Raji (cell line): ENCODE measurements around the gene P2RX5.

Experiments used
- POLR2A ChIP-seq: IDR thresholded peaks from 2 replicates; pipeline ENCODE4 v1.6.1; 2011; ENCODE audit warnings: low read depth, low read length, control low read depth; ENCODE audit not compliant: insufficient read depth

The P2RX5 gene

DNA sequence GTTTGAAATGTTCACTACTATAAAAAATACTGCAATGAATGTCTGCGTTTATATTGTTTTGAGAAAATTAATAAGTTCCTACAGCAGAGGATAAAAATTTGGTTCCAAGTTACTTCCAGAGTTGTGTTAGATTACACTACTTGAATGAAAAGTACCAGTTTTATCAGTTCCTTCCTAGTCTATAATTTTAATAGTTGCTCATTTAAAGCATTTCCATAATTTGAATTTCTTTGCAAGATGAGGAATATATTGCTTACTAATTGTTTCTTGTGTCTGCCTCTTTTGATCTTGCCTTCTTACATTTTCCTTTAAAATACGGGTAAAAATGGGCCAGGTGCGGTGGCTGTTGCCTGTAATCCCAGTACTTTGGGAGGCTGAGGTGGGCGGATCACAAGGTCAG lies 23.4 kb downstream of the P2RX5 start:
- TF ChIP-seq POLR2A = no peak

DNA sequence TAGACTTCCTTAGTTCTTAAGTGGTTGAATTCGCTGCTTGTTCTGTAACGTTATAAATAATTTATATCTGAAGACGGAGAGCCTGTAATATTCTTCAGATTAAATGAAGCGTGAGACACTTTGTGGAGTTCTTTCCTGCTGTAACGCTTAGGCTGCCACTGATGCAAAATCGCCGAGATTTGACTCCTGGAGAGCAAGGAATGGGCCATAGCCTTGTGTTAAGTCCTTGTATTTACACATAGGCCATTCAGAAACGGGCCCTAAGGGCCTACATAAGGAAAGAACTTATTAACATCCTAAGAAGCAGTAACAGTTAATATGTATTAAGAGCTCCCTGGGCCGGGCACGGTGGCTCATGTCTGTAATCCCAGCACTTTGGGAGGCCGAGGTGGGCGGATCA lies 26.4 kb downstream of the P2RX5 start:
- no peak for TF ChIP-seq POLR2A

DNA sequence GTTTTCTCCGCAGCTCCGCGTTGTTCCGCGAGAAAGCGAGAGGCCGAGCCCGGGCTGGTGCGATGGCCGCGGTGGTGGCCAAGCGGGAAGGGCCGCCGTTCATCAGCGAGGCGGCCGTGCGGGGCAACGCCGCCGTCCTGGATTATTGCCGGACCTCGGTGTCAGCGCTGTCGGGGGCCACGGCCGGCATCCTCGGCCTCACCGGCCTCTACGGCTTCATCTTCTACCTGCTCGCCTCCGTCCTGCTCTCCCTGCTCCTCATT lies 26.9 kb downstream of the P2RX5 start:
- TF ChIP-seq POLR2A = no peak

DNA sequence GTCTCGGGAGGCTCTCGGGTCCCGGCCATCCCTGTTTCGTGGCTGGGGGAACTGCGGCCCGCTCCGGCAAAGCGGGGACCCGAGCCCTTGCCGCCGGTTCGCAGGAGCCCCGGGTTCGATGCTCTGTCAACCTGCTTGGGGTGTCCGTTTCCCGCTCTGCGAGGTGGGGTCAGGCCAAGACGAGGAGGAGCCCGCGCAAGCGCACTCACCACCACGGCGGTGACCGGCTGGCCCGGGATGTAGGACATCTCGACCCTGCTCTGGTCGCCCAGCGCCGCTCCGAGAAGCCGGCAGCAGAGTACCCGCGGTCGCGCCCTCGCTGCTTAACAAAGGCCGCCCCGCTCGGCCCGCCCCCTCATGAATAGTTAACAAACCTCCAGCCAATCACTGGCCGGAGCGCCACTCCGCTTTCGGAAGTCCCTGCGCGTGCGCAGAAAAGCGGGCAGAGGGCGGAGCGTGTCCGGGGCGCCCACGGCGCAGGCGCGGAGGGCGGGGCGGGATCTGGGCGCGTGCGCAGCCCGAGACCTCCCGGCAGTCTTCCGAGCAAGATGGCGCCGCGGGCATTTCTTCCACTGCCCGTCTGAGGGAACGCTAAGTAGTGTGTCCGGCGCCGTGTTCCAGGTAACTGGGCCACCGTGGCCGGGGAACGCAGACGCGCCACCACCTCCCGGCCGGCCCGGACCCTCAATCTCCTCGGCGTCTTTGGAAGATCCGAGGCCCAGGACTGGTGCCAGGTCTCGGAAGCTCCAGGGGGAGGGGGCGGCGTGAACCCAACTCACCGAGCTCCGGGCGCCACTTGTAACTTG lies 27.5 kb downstream of the P2RX5 start, which contains the start of the genes EMC6 and TAX1BP3:
TSS of gene EMC6 (plus strand) at position 534 of the 806 bp plus-strand sequence. CDS start 335 bp downstream, outside the sequence.
TSS of gene TAX1BP3 (minus strand) at position 300 of the 806 bp plus-strand sequence. CDS start at position 248, 52 bp downstream.
- peak; percentile 95 for TF ChIP-seq POLR2A

DNA sequence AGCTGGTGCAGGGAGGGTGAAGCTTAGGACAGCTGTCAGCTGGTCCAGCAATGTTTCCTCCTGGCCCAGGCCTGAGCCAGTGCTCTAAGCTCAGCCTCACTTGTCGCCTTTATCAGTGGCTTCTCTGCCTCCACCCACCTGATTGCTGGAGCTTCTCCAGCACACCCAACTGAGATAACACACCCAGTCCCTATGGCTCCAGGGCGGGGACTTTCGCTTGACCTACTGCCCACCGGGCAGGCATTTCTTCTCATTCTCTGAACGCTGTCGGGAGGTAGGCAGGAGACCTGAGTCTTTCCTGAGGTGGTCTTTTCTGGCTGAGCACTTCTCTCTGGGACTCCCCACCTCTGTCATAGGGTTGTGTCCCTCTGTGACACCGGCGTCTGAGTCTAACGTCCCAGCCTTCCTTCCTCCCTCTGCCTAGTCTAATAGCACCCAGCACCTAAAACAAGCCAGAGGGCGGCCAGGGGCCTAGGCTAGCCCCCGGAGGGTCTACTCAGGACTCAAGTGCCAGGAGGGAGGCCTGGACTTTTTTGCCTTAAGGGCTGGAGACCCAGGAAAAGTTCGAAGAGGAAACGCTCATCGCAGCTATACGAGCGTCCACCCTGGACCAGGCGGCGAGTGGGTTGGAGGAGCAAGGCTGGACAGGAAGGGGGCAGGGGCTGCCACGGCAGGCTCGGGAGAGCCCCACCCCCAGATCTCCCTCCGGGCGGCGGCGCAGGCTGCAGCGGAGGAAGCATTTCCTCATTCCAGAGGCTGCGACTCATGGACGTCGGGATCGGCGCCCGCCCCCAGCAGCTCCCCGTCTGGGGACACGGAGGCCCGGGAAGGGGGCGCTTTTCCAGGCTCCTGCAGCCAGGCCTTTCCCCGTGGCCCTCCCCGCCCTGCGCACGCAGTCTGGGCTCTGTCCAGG lies 28.3 kb downstream of the P2RX5 start:
- TF ChIP-seq POLR2A = no peak

DNA sequence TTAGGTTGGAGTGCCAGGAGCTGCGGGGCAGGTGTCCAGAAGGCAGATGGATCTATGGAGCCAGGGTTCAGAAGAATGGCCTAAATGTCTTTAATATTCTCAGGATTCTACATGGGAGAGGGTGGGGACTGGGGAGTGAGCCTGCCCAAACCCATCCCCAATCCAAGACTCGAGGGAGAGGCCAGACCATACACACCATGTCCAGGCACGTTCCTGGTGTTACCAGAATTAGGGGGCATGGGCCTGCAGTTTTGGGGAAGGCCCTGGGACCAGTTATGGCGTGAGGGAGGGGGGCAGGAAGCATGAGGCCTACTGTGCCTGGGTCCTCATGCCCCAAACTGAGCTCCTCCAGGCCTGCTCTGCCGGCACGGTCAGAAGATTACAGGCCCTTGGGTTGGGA lies 29.4 kb downstream of the P2RX5 start:
- TF ChIP-seq POLR2A = no peak

DNA sequence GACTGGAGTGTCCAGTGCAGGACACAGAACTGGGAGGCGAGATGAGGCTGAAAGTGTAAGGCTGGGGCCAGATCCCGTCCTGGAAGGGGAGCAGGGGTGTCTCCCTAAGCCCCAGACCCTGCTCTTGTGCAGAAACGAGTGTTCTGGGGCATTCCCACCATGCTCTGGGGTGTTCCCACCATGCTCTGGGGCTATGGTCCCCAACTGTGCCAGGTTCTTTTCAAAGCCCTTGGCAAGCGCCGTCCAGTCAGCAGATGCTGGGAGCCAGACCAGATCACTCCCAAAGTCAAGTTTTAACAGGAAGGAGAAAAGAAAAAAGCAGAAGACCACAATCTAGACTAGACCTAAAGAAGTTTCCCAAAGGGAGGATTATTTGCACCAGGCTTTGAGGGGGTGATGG lies 30.1 kb downstream of the P2RX5 start:
- no peak for TF ChIP-seq POLR2A

DNA sequence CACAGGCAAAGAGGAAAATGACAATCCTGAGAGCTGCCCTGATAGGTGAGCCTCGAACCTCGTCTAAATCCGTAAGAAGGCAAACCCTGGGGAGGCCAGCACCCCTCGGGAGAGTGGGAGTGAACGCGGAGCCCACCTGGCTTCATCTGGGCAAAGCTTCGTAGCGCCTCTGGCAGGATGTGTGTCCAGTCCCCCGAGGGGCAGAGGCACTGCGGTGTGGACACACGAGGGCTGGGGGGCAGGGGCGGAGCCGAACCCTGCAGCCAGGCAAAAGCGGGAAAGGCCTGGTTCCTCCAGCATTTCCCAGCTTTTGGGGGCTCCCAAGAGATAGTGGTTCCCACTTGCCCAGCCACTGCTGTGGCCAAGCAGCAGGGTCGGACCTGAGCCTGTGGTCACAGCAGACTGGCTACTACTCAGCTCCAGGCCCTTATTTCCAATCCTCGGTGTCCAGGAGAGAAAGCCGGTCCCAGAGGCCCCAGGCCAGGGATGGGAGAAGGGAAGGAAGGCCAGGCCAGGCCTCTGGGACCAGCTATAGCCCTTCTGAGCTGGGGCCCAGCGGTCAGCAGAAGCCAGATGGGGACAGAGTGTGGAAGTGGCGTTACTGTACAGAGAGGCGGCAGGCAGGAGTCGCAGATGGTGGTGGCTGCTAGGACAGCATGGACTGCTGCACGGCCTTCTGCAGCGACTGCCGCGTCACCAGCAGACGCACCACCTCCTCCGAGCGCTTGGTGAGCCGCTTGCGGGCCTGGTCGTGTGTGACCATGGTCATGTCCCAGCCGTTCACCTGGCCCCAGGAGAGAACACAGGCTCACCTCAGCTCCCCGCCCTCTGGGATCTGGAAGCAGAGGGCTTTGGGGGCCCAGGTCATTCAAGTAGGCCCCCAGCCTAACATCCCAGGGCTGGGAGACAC lies 32.6 kb downstream of the P2RX5 start:
- TF ChIP-seq POLR2A = no peak

DNA sequence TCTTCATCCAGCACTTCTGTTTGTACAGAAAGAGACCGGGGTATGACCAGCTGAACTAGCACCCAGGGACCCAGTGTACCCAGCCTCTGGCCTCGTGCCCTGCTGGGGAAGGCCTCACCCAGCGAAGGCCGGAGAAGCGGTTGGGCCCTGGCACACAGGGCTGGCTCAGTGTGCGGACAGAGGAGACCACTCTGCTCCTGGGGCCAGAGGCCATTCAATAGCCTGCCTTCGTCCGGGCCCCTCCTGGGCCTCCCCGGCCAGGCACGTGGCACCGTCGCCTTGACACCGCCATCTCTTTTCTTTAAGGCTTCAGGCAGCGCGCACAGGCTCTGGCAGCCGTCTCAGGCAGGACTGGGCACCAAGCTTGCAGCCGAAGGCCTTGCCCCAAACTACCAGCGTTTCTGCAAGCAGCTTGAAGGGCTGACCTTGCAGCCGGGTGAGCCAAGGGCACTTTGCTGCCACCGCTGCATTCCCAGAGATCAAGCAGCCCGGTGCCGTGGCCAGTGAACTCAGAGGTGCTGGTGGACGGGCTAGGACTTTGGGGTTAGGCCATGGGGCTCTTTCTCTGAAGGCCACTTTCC lies 35.6 kb downstream of the P2RX5 start:
- TF ChIP-seq POLR2A = no peak

DNA sequence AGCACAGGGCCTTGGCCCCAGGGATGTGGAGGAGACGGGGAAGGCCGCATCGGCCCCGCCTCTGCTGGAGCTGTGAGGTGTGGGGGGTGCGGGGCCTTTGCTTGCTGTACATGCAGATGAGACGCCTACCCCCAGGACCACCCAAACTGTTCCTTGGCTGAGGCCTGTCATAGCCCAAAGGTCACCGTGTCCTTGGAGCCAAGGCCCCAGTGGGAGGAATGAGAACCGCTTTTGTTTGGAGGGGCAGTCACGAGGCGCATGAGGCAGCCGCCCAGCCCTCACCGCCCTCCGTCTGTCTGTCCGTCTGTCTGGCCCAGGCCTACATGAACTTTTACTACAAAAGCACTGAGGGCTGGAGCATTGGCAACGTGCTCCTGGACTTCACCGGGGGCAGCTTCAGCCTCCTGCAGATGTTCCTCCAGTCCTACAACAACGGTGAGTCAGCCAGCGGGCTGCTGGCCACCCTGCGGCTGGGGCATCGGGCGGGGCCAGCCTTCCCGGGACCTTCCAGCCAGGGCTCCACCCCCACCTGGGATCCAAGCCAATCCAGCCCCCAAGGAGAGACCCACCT lies 36.3 kb downstream of the P2RX5 start:
- no peak for TF ChIP-seq POLR2A

DNA sequence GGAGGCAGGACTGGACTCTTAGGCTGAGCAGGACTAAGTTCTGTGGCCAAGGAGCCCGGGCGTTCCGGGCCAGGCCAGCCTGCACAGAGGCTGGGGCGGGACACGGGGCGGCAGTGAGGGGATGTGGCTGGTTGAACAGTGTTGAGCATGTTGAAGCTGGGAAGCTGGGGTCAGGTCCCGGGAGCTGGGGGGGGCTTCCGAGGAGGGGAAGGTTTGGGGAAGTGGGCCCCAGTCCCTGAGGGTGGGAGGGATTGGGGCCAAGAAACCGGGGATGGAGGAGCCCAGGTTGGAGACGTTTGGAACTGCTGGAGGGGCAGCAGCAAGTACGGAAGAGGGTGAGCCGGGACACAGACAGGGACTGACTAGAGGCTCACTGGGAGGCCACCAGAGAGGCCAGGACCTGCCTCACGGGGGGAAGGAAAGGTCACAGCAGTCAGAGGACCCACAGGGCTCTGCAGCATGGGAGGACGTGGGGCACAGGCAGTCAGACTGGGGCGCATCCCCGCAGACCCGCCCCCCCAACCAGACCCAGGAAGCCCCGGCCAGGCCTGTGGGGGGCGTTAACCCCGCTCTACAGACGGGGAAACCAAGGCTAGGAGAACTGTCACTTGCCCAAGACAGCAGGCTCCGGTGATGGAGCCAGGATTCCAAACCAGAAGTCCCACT lies 37.0 kb downstream of the P2RX5 start:
- no peak for TF ChIP-seq POLR2A

DNA sequence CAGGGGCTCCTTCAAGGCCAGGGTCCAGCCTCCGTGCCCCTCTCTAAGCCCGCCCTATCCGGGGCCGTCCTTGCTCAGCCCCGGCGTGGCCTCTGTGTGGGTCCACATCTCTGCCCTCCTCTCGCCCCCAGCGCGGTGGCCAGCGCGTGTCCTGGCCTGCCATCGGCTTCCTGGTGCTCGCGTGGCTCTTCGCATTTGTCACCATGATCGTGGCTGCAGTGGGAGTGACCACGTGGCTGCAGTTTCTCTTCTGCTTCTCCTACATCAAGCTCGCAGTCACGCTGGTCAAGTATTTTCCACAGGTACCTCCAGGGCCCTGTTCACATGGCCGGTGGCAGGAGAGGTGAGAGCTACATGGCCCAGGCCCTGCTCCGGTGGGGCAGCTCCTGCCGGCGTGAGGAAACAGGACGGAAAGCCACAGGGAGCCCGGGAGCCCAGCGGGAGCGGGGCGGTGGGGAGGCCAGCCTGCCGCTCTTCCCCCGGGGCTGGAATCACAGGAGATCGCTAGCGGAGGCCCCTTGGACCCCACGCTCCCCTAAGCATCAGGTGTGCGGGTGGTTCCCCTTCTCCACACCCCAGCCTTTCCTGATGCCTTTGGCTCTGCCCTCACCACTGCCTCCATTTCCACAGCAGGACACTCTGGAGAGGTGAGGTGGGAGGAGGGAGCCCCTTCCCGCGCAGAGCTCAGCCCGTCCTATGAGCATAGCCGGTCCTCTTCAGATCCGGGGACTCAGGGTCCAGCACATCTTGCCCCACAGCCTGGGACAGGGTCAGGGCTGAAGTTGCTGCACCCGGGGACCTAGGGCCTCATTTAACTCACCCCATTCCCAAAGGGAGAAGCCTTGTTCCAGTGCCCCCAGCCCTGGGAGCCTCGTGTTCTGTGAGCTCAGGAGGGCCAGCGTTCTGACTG lies 37.8 kb downstream of the P2RX5 start:
- TF ChIP-seq POLR2A = no peak

DNA sequence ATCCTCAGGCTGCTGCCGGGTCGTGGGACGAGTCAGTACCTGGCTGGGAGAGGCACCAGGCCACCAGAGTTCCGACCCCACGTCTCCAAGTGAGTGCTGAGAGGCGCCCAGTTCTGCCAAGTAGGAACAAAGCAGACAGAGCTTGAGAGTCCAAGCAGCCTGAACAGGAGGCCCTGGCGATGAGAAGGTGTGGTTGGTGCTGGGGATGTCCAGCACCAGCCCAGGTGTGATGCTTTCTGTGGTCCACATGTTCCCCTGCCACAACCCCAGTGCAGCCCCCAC lies 38.4 kb downstream of the P2RX5 start:
- TF ChIP-seq POLR2A = no peak
